ENCODE measurements around the gene ST3GAL4. TPM values are rescaled to one million over a fixed set of nuclear protein-coding genes. Genes with fewer than 3 reads are reported as not detected.

Gene ST3GAL4
- total RNA-seq, 2 experiments from 2014 or later, result 14.3 to 18.8 TPM

- no peaks in the 10 kb centered on the region for H3K4me1 ChIP-seq (ENCODE audit: insufficient read depth, low read length, poor library complexity, severe bottlenecking)
- ChIA-PET CTCF (ENCODE audit: unreplicated experiment) (no interaction called here), POLR2A (interaction anchor here (0.6 to 1.4 kb wide), 2 partner anchors 13 to 90 kb away, joined by 3 to 4 read pairs; no protein-coding TSS in a partner anchor)
Observed at GRCh38 chr11:126405906-126406305, 50.4 kb downstream of the ST3GAL4 start.

GRCh38 chr11:126406368-126406767 is 50.9 kb downstream of the ST3GAL4 start:
- DNase-seq (ENCODE audit: low spot score), result no peak
- Histone ChIP-seq H2AFZ (ENCODE audit: low read length) (no peak overlapping the region), H3K9me2 (ENCODE audit: insufficient read depth, low read length) (no peaks in the 10 kb centered on the region), H3K9me3 (ENCODE audit: low read length) (no peaks in the 10 kb centered on the region), H3K4me2 (ENCODE audit: low read length) (no peak overlapping the region), H3K79me2 (ENCODE audit: insufficient read depth, low read depth, low read length) (no peaks in the 10 kb centered on the region), H4K20me1 (ENCODE audit: insufficient read depth, low read length) (no peaks in the 10 kb centered on the region; the same call in 1 of the 2 replicates), H3K4me3 (ENCODE audit: low read depth, low read length, poor library complexity, severe bottlenecking) (no peak overlapping the region), H3K36me3 (ENCODE audit: insufficient read depth, low read length) (0 out of 2 replicates have a peak, but pooled peaks cover 8% of the 10 kb centered on the region), H3K4me1 (ENCODE audit: insufficient read depth, low read length, poor library complexity, severe bottlenecking) (no peaks in the 10 kb centered on the region), H3K27ac (ENCODE audit: low read depth, low read length, poor library complexity, severe bottlenecking) (no peak overlapping the region)
- intact Hi-C loops (cut with micrococcal nuclease; ENCODE audit: unreplicated experiment), result no loop called here
- BruUV-seq (replicated peaks), result no TSS peak
- ChIA-PET POLR2A (interaction anchor here (0.6 to 1.4 kb wide), 3 partner anchors 12 to 90 kb away, joined by 3 to 4 read pairs (median 3); no protein-coding TSS in a partner anchor), CTCF (ENCODE audit: unreplicated experiment) (no interaction called here)
- no peak for TF ChIP-seq CTCF (conservative IDR thresholded peaks at IDR 0.05; ENCODE audit: low read length)
- no peak for TF ChIP-seq EZH2phosphoT487 (IDR thresholded peaks at IDR 0.05; ENCODE audit: borderline replicate concordance, low read depth, low read length)

More at GRCh38 chr11:126405906-126406305, 50.4 kb downstream of the ST3GAL4 start:
- H3K9me2 ChIP-seq (ENCODE audit: insufficient read depth, low read length), result no peaks in the 10 kb centered on the region
- no peak overlapping the region for H3K4me2 ChIP-seq (ENCODE audit: low read length)
- no peak overlapping the region for H2AFZ ChIP-seq (ENCODE audit: low read length)
- H3K27ac ChIP-seq (ENCODE audit: low read depth, low read length, poor library complexity, severe bottlenecking), result no peak overlapping the region
- intact Hi-C loops (cut with micrococcal nuclease; ENCODE audit: unreplicated experiment), result no loop called here
- no peaks in the 10 kb centered on the region for H3K9me3 ChIP-seq (ENCODE audit: low read length)
- H3K79me2 ChIP-seq (ENCODE audit: insufficient read depth, low read depth, low read length), result no peaks in the 10 kb centered on the region
- TF ChIP-seq EZH2phosphoT487 (IDR thresholded peaks at IDR 0.05; ENCODE audit: borderline replicate concordance, low read depth, low read length), result no peak
- TF ChIP-seq CTCF (conservative IDR thresholded peaks at IDR 0.05; ENCODE audit: low read length), result no peak
- H3K36me3 ChIP-seq (ENCODE audit: insufficient read depth, low read length), result 0 out of 2 replicates have a peak, but pooled peaks cover 8% of the 10 kb centered on the region
- no peak for DNase-seq (ENCODE audit: low spot score)
- BruUV-seq (replicated peaks), result no TSS peak
- H3K4me3 ChIP-seq (ENCODE audit: low read depth, low read length, poor library complexity, severe bottlenecking), result no peak overlapping the region
- H4K20me1 ChIP-seq (ENCODE audit: insufficient read depth, low read length), result no peaks in the 10 kb centered on the region; the same call in 1 of the 2 replicates

GRCh38 chr11:126407101-126407521 is 51.6 kb downstream of the ST3GAL4 start:
- Histone ChIP-seq H4K20me1 (ENCODE audit: insufficient read depth, low read length) (no peaks in the 10 kb centered on the region; the same call in 1 of the 2 replicates), H3K4me1 (ENCODE audit: insufficient read depth, low read length, poor library complexity, severe bottlenecking) (no peaks in the 10 kb centered on the region), H3K4me2 (ENCODE audit: low read length) (no peak overlapping the region), H3K4me3 (ENCODE audit: low read depth, low read length, poor library complexity, severe bottlenecking) (no peak overlapping the region), H3K9me2 (ENCODE audit: insufficient read depth, low read length) (no peaks in the 10 kb centered on the region), H3K9me3 (ENCODE audit: low read length) (no peaks in the 10 kb centered on the region), H2AFZ (ENCODE audit: low read length) (no peak overlapping the region), H3K36me3 (ENCODE audit: insufficient read depth, low read length) (0 out of 2 replicates have a peak, but pooled peaks cover 8% of the 10 kb centered on the region), H3K79me2 (ENCODE audit: insufficient read depth, low read depth, low read length) (no peaks in the 10 kb centered on the region), H3K27ac (ENCODE audit: low read depth, low read length, poor library complexity, severe bottlenecking) (no peak overlapping the region)
- ChIA-PET CTCF (ENCODE audit: unreplicated experiment) (no interaction called here), POLR2A (interaction anchor here (0.9 kb wide), 1 partner anchor 11 kb away, joined by 3 read pairs; no protein-coding TSS in a partner anchor)
- TF ChIP-seq EZH2phosphoT487 (IDR thresholded peaks at IDR 0.05; ENCODE audit: borderline replicate concordance, low read depth, low read length) (no peak), CTCF (conservative IDR thresholded peaks at IDR 0.05; ENCODE audit: low read length) (no peak)
- no TSS peak for BruUV-seq (replicated peaks)
- no peak for DNase-seq (ENCODE audit: low spot score)
- intact Hi-C loops (cut with micrococcal nuclease; ENCODE audit: unreplicated experiment), result no loop called here

Measured in OCI-LY7 (cell line).